Heart left ventricle (tissue), 13 donors: Measurements from ENCODE around the gene POU4F3.

Experiments used
- CTCF ChIP-seq, 12 donors: fragments of 200-600 bp; sonication (generic) in 4 of 12; IDR thresholded peaks; one replicate each; pipeline versions ENCODE4 v1.5.0 to v1.8.0; 2018 to 2022; ENCODE audit warnings: antibody characterized with exemption in 12 of 12, mild to moderate bottlenecking in 5 of 12
- POLR2A ChIP-seq, 2 donors: fragments of 450-650 bp; IDR thresholded peaks; one replicate each; pipeline ENCODE4 v1.6.1; 2017; ENCODE audit warnings: antibody characterized with exemption in 2 of 2, mild to moderate bottlenecking in 2 of 2, moderate library complexity in 2 of 2
- donor health status: ischemic (EF 13 %, LVEDD 7.1; RV severe dilation, severe dysfunction).
- donor health status: DM: no; HTN: yes; CAD: no.
- donor health status: DM: no; HTN: no; CAD: no.
- donor health status: ischemic (EF 25% LVEDD 6.9; RV normal size, moderate dysfunction).
- donor health status: ischemic (EF 25% LVEDD 5.7; RV mildly dilated, moderate dysfunction).
- donor health status: ischemic (EF 35%, LVEDD 5.7; RV mildly dilated, moderate dysfunction).
- donor health status: nonischemic (EF 11% LVEDD 7.7; RV severe dilation, severe dysfunction).
- donor health status: DM: yes; HTN: yes; CAD: no.
- donor health status: PGD.
- donor health status: ischemic (EF 29% LVEDD 5.4; RV normal size, mild dysfunction).
- donor health status: nonischemic (EF 23%, LVEDD 6.1; RV moderate dilation, normal function).

DNA sequence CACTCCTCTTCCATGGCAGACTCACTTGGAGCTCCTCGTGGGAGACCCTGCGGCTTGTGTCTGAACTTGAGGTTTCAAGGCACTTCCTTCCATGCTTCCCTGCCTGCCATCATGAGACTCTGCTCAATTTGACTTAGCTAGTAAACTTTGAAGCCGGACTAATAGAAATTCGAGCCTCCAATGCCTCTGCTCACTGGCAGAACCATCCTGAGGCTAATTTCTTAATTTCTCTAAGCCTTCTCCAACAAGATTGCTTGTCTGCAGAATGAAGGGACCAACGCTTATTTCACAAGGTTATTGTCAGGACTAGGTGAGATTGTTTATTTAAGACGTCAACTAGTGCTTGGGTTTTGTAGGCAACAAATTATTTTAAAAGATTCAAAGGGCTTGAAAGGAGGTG lies 3.2 kb downstream of the POU4F3 start:
- TF ChIP-seq CTCF (IDR thresholded peaks at IDR 0.05) (no peak), POLR2A (IDR thresholded peaks at IDR 0.05) (no peak)
